DMS 273 (cell line): ENCODE results near the gene GALNT14.

Experiments
- DNase-seq: peaks from one replicate; lab custom pipeline; 2025; ENCODE audit not compliant: unreplicated experiment; lab: John Stamatoyannopoulos, UW

GALNT14 gene

GRCh38 chr2:30949435-30949834, 188.8 kb downstream of the GALNT14 start:
- no peak for DNase-seq

- DNase-seq, result no peak
Measured at GRCh38 chr2:30948857-30949256, 189.4 kb downstream of the GALNT14 start.

- no peak for DNase-seq
Measured at GRCh38 chr2:30948130-30948529, 190.1 kb downstream of the GALNT14 start.

- no peak for DNase-seq
Measured at GRCh38 chr2:30947686-30948085, 190.6 kb downstream of the GALNT14 start.

- DNase-seq, result no peak
Measured at GRCh38 chr2:30942419-30942818, 195.8 kb downstream of the GALNT14 start.

- no peak for DNase-seq
Measured at GRCh38 chr2:30940839-30941238, 197.4 kb downstream of the GALNT14 start.

- DNase-seq, result no peak
Measured at GRCh38 chr2:30939364-30939763, 198.9 kb downstream of the GALNT14 start.

- DNase-seq, result no peak
Measured at GRCh38 chr2:30938196-30938595, 200.0 kb downstream of the GALNT14 start.

GRCh38 chr2:30936977-30937376, 201.3 kb downstream of the GALNT14 start:
- DNase-seq, result no peak

GRCh38 chr2:30935795-30936194, 202.4 kb downstream of the GALNT14 start:
- DNase-seq, result no peak

- DNase-seq, result no peak
Measured at GRCh38 chr2:30934066-30934465, 204.2 kb downstream of the GALNT14 start.

GRCh38 chr2:30933496-30933895, 204.7 kb downstream of the GALNT14 start:
- no peak for DNase-seq

GRCh38 chr2:30932870-30933269, 205.4 kb downstream of the GALNT14 start:
- no peak for DNase-seq

GRCh38 chr2:30931841-30932407, 206.3 kb downstream of the GALNT14 start:
- no peak for DNase-seq

GRCh38 chr2:30930716-30931115, 207.5 kb downstream of the GALNT14 start:
- DNase-seq, result no peak

GRCh38 chr2:30927465-30928075, 210.7 kb downstream of the GALNT14 start:
- peak; percentile 17 for DNase-seq

- DNase-seq, result no peak
Measured at GRCh38 chr2:30926606-30927005, 211.6 kb downstream of the GALNT14 start.

GRCh38 chr2:30923623-30924022, 214.6 kb downstream of the GALNT14 start:
- no peak for DNase-seq

GRCh38 chr2:30920511-30920910, 217.7 kb downstream of the GALNT14 start:
- DNase-seq, result no peak

GRCh38 chr2:30915486-30915885, 222.8 kb downstream of the GALNT14 start:
- peak; percentile 50 for DNase-seq

- no peak for DNase-seq
Measured at GRCh38 chr2:30914456-30914855, 223.8 kb downstream of the GALNT14 start.

GRCh38 chr2:30912056-30912455, 226.2 kb downstream of the GALNT14 start:
- no peak for DNase-seq

- no peak for DNase-seq
Measured at GRCh38 chr2:30911327-30911726, 226.9 kb downstream of the GALNT14 start.
